ENCODE measurements around the gene ERP27. TPM values are rescaled to one million over a fixed set of nuclear protein-coding genes. Genes with fewer than 3 reads are reported as not detected.

Gene ERP27
- total and polyA plus RNA-seq, 12 donors, result 0.18 to 3.0 (median 1.2) TPM; not detected in 2

- 41 to 91% (median 66%) methylated on average over 2 of the region's 2 CpGs for WGBS, 4 donors
- TF ChIP-seq, protein P1, sequence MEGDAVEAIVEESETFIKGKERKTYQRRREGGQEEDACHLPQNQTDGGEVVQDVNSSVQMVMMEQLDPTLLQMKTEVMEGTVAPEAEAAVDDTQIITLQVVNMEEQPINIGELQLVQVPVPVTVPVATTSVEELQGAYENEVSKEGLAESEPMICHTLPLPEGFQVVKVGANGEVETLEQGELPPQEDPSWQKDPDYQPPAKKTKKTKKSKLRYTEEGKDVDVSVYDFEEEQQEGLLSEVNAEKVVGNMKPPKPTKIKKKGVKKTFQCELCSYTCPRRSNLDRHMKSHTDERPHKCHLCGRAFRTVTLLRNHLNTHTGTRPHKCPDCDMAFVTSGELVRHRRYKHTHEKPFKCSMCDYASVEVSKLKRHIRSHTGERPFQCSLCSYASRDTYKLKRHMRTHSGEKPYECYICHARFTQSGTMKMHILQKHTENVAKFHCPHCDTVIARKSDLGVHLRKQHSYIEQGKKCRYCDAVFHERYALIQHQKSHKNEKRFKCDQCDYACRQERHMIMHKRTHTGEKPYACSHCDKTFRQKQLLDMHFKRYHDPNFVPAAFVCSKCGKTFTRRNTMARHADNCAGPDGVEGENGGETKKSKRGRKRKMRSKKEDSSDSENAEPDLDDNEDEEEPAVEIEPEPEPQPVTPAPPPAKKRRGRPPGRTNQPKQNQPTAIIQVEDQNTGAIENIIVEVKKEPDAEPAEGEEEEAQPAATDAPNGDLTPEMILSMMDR (IDR thresholded peaks at IDR 0.05), result no peak
- no peak for TF ChIP-seq POLR2A (IDR thresholded peaks at IDR 0.05)
- H3K36me3 ChIP-seq (replicated peaks in 1 of 2), result no peaks in the 10 kb centered on the region
- no peak overlapping the region for H3K27ac ChIP-seq
- no peak overlapping the region for H3K4me3 ChIP-seq
- no peaks in the 10 kb centered on the region for H3K9me3 ChIP-seq (replicated peaks in 1 of 3)
- peaks cover 0 to 7% of the 10 kb centered on the region in 2 donors for H3K4me1 ChIP-seq (replicated peaks in 1 of 2)
- no peak for DNase-seq
- intact Hi-C loops (cut with DNase I), result no loop called here
- H3K27me3 ChIP-seq, result no peaks in the 10 kb centered on the region
These were observed 27.2 kb downstream of the ERP27 start for GRCh38 chr12:14911131-14911530.

DNA sequence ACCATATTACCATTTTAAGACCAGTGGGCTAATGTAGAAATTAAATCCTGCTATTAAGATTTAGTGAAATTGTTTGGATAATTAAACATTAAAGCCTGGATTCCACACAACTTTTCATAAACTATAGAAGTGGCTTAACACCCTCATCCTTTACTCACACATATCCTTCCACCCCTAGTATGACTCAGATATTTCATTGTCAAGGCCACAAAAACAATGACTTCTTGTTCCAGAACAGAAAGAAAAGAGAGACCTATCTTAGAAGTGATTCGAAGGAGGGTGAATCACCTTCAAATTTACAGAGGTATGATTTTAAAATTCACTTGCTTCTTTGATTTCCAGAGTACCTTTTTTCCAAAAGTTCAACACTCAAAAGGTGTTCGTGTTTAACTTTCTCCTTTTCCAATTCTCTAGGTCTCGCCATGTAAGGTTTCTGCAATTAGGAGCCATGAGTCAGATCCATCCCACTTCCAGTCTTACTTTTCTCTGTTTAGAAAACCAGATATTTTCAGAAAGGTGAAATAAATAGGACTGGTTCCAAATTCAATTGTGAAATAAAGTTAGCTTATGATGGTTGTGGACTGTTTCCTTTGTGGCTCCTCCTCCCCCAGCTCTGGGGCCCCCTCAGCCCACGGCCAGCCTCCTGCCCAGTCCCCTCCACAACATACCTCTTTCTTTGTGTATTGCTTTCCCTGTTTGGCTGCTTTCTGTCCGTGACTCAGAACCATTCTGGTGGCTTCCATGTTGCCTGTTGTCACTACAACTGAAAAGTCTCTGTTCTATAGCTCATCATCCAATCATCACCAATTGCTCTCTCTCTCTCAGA, 28.0 kb downstream of the ERP27 start:
- no peaks in the 10 kb centered on the region for H3K27me3 ChIP-seq
- intact Hi-C loops (cut with DNase I), result no loop called here
- H3K4me1 ChIP-seq (replicated peaks in 1 of 2), result peaks cover 7 to 16% of the 10 kb centered on the region in 2 donors
- DNase-seq, result no peak
- peak overlapping the region in 2 of 5 donors; percentile 18 to 27 for H3K27ac ChIP-seq
- H3K9me3 ChIP-seq (replicated peaks in 1 of 3), result no peaks in the 10 kb centered on the region
- no peak overlapping the region for H3K4me3 ChIP-seq
- no peaks in the 10 kb centered on the region for H3K36me3 ChIP-seq (replicated peaks in 1 of 2)
- 64 to 79% (median 69%) methylated on average over 5 of the region's 5 CpGs for WGBS, 4 donors
- TF ChIP-seq, protein P1 (IDR thresholded peaks at IDR 0.05), result no peak
- TF ChIP-seq POLR2A (IDR thresholded peaks at IDR 0.05), result no peak

DNA sequence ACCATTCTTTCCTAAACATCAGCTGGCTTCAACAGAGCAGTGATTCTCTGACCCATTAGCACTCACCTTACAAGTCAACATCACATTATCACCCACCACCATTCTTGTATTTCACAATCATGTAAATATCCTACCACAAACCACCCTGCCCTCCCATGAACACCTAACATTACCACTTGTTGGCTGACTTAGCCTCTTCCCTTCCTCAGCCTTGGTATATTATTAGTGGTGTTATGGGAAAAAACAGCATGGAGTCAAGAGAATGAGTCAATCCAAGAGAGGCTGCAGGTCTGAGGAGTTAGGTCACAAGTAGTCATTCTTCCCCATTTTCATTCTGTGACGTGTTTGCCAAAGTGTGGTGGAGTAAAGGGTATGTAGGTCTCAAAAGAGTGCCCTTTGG, 30.4 kb downstream of the ERP27 start:
- intact Hi-C loops (cut with DNase I), result no loop called here
- TF ChIP-seq, protein P1 (IDR thresholded peaks at IDR 0.05), result no peak
- no peak for TF ChIP-seq POLR2A (IDR thresholded peaks at IDR 0.05)
- Histone ChIP-seq H3K9me3 (replicated peaks in 1 of 3) (no peaks in the 10 kb centered on the region), H3K4me1 (replicated peaks in 1 of 2) (peaks cover 8 to 18% of the 10 kb centered on the region in 2 donors), H3K27ac (no peak overlapping the region), H3K4me3 (no peak overlapping the region), H3K27me3 (no peaks in the 10 kb centered on the region), H3K36me3 (replicated peaks in 1 of 2) (no peaks in the 10 kb centered on the region)
- 88 to 100% (median 93%) methylated on average over 1 of the region's 1 CpG for WGBS, 4 donors
- DNase-seq, result no peak

DNA sequence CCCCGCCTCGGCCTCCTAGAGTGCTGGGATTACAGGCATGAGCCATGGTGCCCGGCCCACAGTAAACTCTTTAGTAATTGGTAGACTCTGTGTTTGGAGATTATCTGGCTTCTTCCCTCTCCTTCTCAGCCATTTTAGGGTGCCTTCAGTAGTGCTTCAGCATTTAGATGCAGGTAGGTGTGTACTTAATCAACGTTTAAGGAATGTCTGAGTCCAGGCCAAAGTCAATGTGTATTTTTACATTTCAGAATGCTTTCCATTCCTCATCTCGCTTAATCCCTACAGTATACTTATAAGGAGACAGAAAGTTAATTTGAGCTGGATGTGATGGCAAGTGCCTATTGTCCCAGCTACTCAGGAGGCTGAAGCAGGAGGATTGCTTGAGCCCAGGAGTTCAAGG, 32.2 kb downstream of the ERP27 start:
- H3K4me1 ChIP-seq (replicated peaks in 1 of 2), result peaks cover 13 to 28% of the 10 kb centered on the region in 2 donors
- intact Hi-C loops (cut with DNase I), result no loop called here
- peak overlapping the region in 3 of 5 donors; percentile 13 to 58 (median 24) for H3K27ac ChIP-seq
- H3K9me3 ChIP-seq (replicated peaks in 1 of 3), result no peaks in the 10 kb centered on the region
- no peaks in the 10 kb centered on the region for H3K36me3 ChIP-seq (replicated peaks in 1 of 2)
- no peaks in the 10 kb centered on the region for H3K27me3 ChIP-seq
- H3K4me3 ChIP-seq, result no peak overlapping the region
- WGBS, 4 donors, result 88 to 93% (median 89%) methylated on average over 3 to 5 of the region's 5 CpGs
- TF ChIP-seq, protein P1 (IDR thresholded peaks at IDR 0.05), result no peak
- no peak for TF ChIP-seq POLR2A (IDR thresholded peaks at IDR 0.05)
- no peak for DNase-seq

Measured in adrenal gland (tissue), 12 donors.